WERI-Rb-1 (cell line): Measurements from ENCODE around the gene NR1H3.
A peak's percentile ranks its signal among the peaks of the same experiment; 100 is the strongest.
"Not testable (repeated sequence)": the region's sequence is repeated elsewhere in the genome, so short reads cannot be mapped to it uniquely, and the experiment has no call there.

ENCODE experiments used
- DNase-seq: peaks from one replicate; pipeline ENCODE4 v3.0.0-alpha.2; 2020
- H3K27ac ChIP-seq: fragments of 250-450 bp; sonication (Bioruptor Pico); 2 replicates; pipeline ENCODE4 v1.5.1; 2020; ENCODE audit warnings: mild to moderate bottlenecking, moderate library complexity
- H3K27me3 ChIP-seq: fragments of 250-450 bp; sonication (Bioruptor Pico); 2 replicates; pipeline ENCODE4 v1.5.1; 2021; ENCODE audit warnings: mild to moderate bottlenecking, low read depth, moderate library complexity; ENCODE audit not compliant: insufficient read depth, severe bottlenecking
- H3K36me3 ChIP-seq: fragments of 250-450 bp; sonication (Bioruptor Pico); 2 replicates; pipeline ENCODE4 v1.5.1; 2020; ENCODE audit warnings: mild to moderate bottlenecking, moderate library complexity
- H3K4me3 ChIP-seq: 2 replicates; pipeline ENCODE4 v1.5.1; 2011; ENCODE audit warnings: low read depth, mild to moderate bottlenecking, control low read depth, low read length
- H3K9me3 ChIP-seq: fragments of 250-450 bp; sonication (Bioruptor Pico); 2 replicates; pipeline ENCODE4 v1.5.1; 2021; ENCODE audit warnings: mild to moderate bottlenecking, moderate library complexity; ENCODE audit not compliant: severe bottlenecking
- TF ChIP-seq, protein P1 (sequence below): IDR thresholded peaks from 2 replicates; pipeline ENCODE4 v1.5.1; 2011; ENCODE audit warnings: low read depth, mild to moderate bottlenecking, control low read depth, inconsistent platforms, low read length

NR1H3 gene

DNA sequence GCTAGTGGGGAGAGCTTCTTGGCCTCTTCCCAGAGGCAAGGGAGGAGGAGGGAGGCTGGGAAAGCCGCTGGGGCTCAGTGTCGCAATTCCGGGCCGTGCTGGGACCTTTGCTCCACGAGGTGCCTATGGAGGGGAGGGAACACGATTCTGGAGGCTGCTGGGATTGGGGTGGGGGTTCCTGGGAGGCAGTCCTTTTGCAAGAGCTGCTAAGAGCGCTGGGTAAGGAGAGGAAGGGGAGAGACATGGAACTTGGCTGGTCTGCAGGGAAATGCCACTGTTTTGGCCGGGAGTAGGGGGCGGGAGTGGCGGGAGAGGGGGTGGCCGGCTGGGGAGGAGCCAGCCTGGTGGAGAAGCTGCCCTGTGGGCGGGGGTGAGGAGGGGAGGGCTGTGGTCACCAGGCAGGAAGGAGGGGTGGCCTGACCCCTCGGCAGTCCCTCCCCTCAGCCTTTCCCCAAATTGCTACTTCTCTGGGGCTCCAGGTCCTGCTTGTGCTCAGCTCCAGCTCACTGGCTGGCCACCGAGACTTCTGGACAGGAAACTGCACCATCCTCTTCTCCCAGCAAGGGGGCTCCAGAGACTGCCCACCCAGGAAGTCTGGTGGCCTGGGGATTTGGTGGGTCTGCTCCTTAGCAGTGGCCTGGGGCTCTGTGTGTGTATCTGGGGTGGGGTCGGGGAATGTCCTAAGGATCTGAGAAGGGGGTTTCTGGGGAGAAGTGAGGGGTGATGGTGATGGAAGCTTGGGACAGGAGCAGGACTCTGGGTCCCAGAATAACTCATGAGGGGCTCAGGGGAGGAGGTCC is at the start of gene NR1H3:
NR1H3 (plus strand) TSS at position 480 of the 800 bp plus-strand sequence. CDS start 1,221 bp downstream, outside the sequence.
- Histone ChIP-seq H3K27ac (no peak within 1 kb of the TSS), H3K36me3 (no peaks in the 10 kb centered on the region), H3K9me3 (no peaks in the 10 kb centered on the region), H3K27me3 (no peaks in the 10 kb centered on the region), H3K4me3 (no peak within 1 kb of the TSS)
- TF ChIP-seq, protein P1, sequence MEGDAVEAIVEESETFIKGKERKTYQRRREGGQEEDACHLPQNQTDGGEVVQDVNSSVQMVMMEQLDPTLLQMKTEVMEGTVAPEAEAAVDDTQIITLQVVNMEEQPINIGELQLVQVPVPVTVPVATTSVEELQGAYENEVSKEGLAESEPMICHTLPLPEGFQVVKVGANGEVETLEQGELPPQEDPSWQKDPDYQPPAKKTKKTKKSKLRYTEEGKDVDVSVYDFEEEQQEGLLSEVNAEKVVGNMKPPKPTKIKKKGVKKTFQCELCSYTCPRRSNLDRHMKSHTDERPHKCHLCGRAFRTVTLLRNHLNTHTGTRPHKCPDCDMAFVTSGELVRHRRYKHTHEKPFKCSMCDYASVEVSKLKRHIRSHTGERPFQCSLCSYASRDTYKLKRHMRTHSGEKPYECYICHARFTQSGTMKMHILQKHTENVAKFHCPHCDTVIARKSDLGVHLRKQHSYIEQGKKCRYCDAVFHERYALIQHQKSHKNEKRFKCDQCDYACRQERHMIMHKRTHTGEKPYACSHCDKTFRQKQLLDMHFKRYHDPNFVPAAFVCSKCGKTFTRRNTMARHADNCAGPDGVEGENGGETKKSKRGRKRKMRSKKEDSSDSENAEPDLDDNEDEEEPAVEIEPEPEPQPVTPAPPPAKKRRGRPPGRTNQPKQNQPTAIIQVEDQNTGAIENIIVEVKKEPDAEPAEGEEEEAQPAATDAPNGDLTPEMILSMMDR, result peak; percentile 74
- DNase-seq, result peak; percentile 53

DNA sequence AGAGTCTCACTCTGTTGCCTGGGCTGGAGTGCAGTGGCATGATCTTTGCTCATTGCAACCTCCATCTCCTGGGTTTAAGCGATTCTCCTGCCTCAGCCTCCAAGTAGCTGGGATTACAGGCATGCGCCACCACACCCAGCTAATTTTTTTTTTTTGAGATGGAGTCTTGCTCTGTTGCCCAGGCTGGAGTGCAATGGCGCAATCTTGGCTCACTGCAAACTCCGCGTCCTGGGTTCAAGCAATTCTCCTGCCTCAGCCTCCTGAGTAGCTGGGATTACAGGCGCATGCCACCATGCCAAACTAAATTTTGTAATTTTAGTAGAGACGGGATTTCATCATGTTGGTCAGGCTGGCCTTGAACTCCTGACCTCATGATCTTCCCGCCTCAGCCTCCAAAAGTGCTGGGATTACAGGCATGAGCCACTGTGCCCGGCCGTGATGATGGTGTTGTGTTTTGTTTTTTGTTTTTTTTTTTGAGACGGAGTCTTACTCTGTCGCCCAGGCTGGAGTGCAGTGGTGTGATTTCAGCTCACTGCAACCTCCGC is 49.7 kb upstream of the NR1H3 start:
- not testable (repeated sequence) for H3K27ac ChIP-seq, H3K4me3 ChIP-seq, H3K36me3 ChIP-seq, DNase-seq, H3K27me3 ChIP-seq, H3K9me3 ChIP-seq

GRCh38 chr11:47208628-47209027 is 49.2 kb upstream of the NR1H3 start:
- TF ChIP-seq, protein P1, result no peak
- Histone ChIP-seq H3K27ac (no peak overlapping the region), H3K9me3 (no peaks in the 10 kb centered on the region), H3K36me3 (no peaks in the 10 kb centered on the region), H3K4me3 (no peak overlapping the region), H3K27me3 (no peaks in the 10 kb centered on the region)
- no peak for DNase-seq

- H3K27ac ChIP-seq, result no peak overlapping the region
- H3K27me3 ChIP-seq, result no peaks in the 10 kb centered on the region
- no peaks in the 10 kb centered on the region for H3K36me3 ChIP-seq
- DNase-seq, result no peak
- TF ChIP-seq, protein P1, result no peak
- no peaks in the 10 kb centered on the region for H3K9me3 ChIP-seq
- H3K4me3 ChIP-seq, result no peak overlapping the region
These were observed 44.9 kb upstream of the NR1H3 start for GRCh38 chr11:47212938-47213337.

DNA sequence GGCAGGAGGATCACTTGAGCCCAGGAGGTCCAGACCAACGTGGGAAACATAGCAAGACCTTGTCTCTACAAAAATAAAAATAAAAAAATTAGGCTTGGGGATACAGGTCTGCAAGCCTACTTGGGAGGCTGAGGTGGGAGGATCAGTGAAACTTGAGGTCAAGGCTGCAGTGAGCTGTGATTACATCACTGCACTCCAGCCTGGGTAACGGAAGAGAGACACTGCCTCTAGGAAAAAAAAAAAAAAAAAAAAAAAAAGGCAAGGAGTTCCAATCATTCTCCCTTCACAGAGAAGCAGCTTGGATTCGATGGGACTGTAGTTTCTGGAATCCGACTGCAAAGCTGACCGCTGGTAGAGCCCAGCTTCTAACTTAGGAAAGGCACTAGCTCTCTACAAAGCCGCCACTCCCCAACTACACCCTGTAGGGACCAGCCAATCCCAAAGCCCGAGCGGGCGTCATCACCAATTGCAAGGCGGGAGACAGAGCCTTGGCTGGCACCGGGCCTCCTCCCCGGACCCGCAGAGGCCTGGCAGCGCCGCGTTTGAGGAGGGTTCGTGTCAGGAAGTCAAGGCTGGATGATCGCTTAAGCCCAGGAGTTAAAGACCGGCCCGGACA is 43.7 kb upstream of the NR1H3 start:
- Histone ChIP-seq H3K4me3 (no peak overlapping the region), H3K27ac (no peak overlapping the region)
- TF ChIP-seq, protein P1, result no peak

DNA sequence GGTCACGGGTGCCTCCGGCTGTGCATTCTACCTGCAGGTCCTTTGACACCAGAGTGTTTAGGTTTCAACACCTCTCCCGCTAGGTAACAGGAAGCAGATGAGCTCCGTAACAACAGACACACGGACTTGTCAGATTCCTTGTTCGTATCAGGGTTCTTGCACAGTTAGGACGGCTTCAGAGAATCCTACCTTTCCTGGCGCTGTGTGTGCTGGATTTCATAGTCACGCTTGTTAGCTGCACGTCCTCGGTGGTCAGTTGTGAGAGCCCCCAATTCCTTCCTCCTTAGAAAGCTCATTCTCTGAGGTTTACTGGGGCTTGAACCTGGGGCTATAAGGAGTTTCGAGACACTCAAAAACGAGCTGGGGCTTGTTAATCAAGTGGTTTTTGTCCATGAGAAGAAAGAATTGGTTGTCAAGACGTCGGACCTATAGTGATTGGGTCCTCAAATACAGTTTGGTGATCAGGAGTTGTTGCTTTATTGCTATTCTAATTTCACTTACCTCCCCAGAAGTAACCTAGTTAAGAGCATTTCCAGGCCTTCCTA is 42.4 kb upstream of the NR1H3 start:
- peak overlapping the region; percentile 82 for H3K27ac ChIP-seq
- no peaks in the 10 kb centered on the region for H3K9me3 ChIP-seq
- H3K4me3 ChIP-seq, result peak overlapping the region; percentile 49
- TF ChIP-seq, protein P1, result no peak
- no peak for DNase-seq
- no peaks in the 10 kb centered on the region; the same call in 1 of the 2 replicates for H3K36me3 ChIP-seq
- H3K27me3 ChIP-seq, result no peaks in the 10 kb centered on the region

More for the DNA sequence above, 43.7 kb upstream of the NR1H3 start:
- no peaks in the 10 kb centered on the region for H3K27me3 ChIP-seq
- no peaks in the 10 kb centered on the region for H3K36me3 ChIP-seq
- H3K9me3 ChIP-seq, result no peaks in the 10 kb centered on the region
- no peak for DNase-seq
